Suprapubic skin (tissue), 4 donors: ENCODE results near the gene RPUSD3. TPM values are rescaled to one million over a fixed set of nuclear protein-coding genes. Genes with fewer than 3 reads are reported as not detected.

Source experiments
- DNase-seq, 2 donors: peaks; one replicate each; pipeline ENCODE4 v3.0.0-alpha.2; 2019; ENCODE audit warnings: low spot score in 2 of 2
- H3K27ac ChIP-seq: fragments of 200-600 bp; sonication (generic); one replicate; pipeline ENCODE4 v1.5.1; 2019
- H3K27me3 ChIP-seq: fragments of 200-600 bp; sonication (generic); one replicate; pipeline ENCODE4 v1.5.1; 2019
- H3K36me3 ChIP-seq: fragments of 200-600 bp; sonication (generic); one replicate; pipeline ENCODE4 v1.5.1; 2019
- H3K4me1 ChIP-seq: fragments of 200-600 bp; sonication (generic); one replicate; pipeline ENCODE4 v1.5.1; 2019
- H3K4me3 ChIP-seq: fragments of 200-600 bp; sonication (generic); one replicate; pipeline ENCODE4 v1.5.1; 2019; ENCODE audit warnings: mild to moderate bottlenecking
- H3K9me3 ChIP-seq: fragments of 200-600 bp; sonication (generic); one replicate; pipeline ENCODE4 v1.5.1; 2019
- CTCF ChIP-seq, 2 donors: fragments of 200-600 bp in 1 of 2; fragments of 450-650 bp in 1 of 2; sonication (generic) in 1 of 2; IDR thresholded peaks; one replicate each; pipeline ENCODE4 v1.5.1; 2016 to 2019; ENCODE audit warnings: antibody characterized with exemption in 2 of 2, mild to moderate bottlenecking in 1 of 2, moderate library complexity in 1 of 2
- EP300 ChIP-seq: sonication (generic); formaldehyde crosslinking; IDR thresholded peaks from one replicate; pipeline ENCODE4 v1.6.1; 2017; ENCODE audit warnings: antibody characterized with exemption
- POLR2A ChIP-seq, 2 donors: fragments of 450-650 bp; IDR thresholded peaks; one replicate each; pipeline ENCODE4 v1.6.1; 2017; ENCODE audit warnings: antibody characterized with exemption in 2 of 2, mild to moderate bottlenecking in 2 of 2, moderate library complexity in 2 of 2
- POLR2AphosphoS5 ChIP-seq, 3 donors: sonication (generic); formaldehyde crosslinking; IDR thresholded peaks; one replicate each; pipeline ENCODE4 v1.6.1; 2017; ENCODE audit warnings: antibody characterized with exemption in 3 of 3
- WGBS: methylation state at CpG from one replicate; pipeline ENCODE4 v1.1.5; 2018; 5-methylcytosine and 5-hydroxymethylcytosine counted together
- total RNA-seq, 4 donors: library from RNA; depleted of rRNA; stranded (reverse); fragments of >200 nt; gene quantifications; one replicate each; pipeline ENCODE4 v1.1.0, GENCODE V29; 2016

RPUSD3 gene
- total RNA-seq, 4 donors from 2014 or later: 34.8 to 46.5 (median 42.1) TPM

GRCh38 chr3:9800529-9800928 is 43.3 kb downstream of the RPUSD3 start:
- Histone ChIP-seq H3K27me3 (no peaks in the 10 kb centered on the region), H3K27ac (no peak overlapping the region), H3K4me3 (no peak overlapping the region), H3K9me3 (no peaks in the 10 kb centered on the region), H3K36me3 (peaks cover 82% of the 10 kb centered on the region), H3K4me1 (peaks cover 2% of the 10 kb centered on the region)
- TF ChIP-seq EP300: no peak
- peak in 1 of 2 donors; percentile 14 for TF ChIP-seq CTCF (IDR thresholded peaks at IDR 0.05)
- DNase-seq: no peak
- WGBS: 87% methylated on average over 5 of the region's 5 CpGs

- Histone ChIP-seq H3K36me3 (peaks cover 52% of the 10 kb centered on the region), H3K9me3 (no peaks in the 10 kb centered on the region), H3K27ac (no peak overlapping the region), H3K4me3 (no peak overlapping the region), H3K4me1 (peaks cover 23% of the 10 kb centered on the region), H3K27me3 (no peaks in the 10 kb centered on the region)
- no peak for TF ChIP-seq EP300
- TF ChIP-seq CTCF (IDR thresholded peaks at IDR 0.05): no peak
- TF ChIP-seq POLR2AphosphoS5 (IDR thresholded peaks at IDR 0.05): no peak
- no peak for TF ChIP-seq POLR2A (IDR thresholded peaks at IDR 0.05)
- no peak for DNase-seq
- WGBS: 93% methylated on average over 12 of the region's 12 CpGs
Measured at GRCh38 chr3:9797196-9797945, 46.4 kb downstream of the RPUSD3 start.

- no peak for DNase-seq
- Histone ChIP-seq H3K27ac (no peak overlapping the region), H3K4me3 (no peak overlapping the region), H3K9me3 (no peaks in the 10 kb centered on the region), H3K27me3 (no peaks in the 10 kb centered on the region), H3K36me3 (peaks cover 32% of the 10 kb centered on the region), H3K4me1 (peaks cover 28% of the 10 kb centered on the region)
- WGBS: 67% methylated on average over 5 of the region's 5 CpGs
- TF ChIP-seq POLR2AphosphoS5 (IDR thresholded peaks at IDR 0.05): no peak
- TF ChIP-seq POLR2A (IDR thresholded peaks at IDR 0.05): no peak
- TF ChIP-seq EP300: no peak
- no peak for TF ChIP-seq CTCF (IDR thresholded peaks at IDR 0.05)
Measured at GRCh38 chr3:9795207-9795606, 48.6 kb downstream of the RPUSD3 start.

GRCh38 chr3:9794400-9794799 is 49.4 kb downstream of the RPUSD3 start:
- DNase-seq: no peak
- Histone ChIP-seq H3K4me3 (no peak overlapping the region), H3K4me1 (peaks cover 28% of the 10 kb centered on the region), H3K27ac (no peak overlapping the region), H3K27me3 (no peaks in the 10 kb centered on the region), H3K9me3 (no peaks in the 10 kb centered on the region), H3K36me3 (peaks cover 30% of the 10 kb centered on the region)
- TF ChIP-seq EP300 (no peak), POLR2AphosphoS5 (IDR thresholded peaks at IDR 0.05) (no peak), CTCF (IDR thresholded peaks at IDR 0.05) (no peak), POLR2A (IDR thresholded peaks at IDR 0.05) (no peak)
- 93% methylated on average over 11 of the region's 11 CpGs for WGBS

GRCh38 chr3:9793161-9793781 is 50.5 kb downstream of the RPUSD3 start:
- TF ChIP-seq EP300 (no peak), POLR2A (IDR thresholded peaks at IDR 0.05) (no peak), POLR2AphosphoS5 (IDR thresholded peaks at IDR 0.05) (no peak), CTCF (IDR thresholded peaks at IDR 0.05) (no peak)
- H3K27me3 ChIP-seq: no peaks in the 10 kb centered on the region
- peaks cover 30% of the 10 kb centered on the region for H3K36me3 ChIP-seq
- peaks cover 28% of the 10 kb centered on the region for H3K4me1 ChIP-seq
- 3% methylated on average over 14 of the region's 23 CpGs for WGBS
- peak overlapping the region; percentile 85 for H3K4me3 ChIP-seq
- H3K27ac ChIP-seq: peak overlapping the region; percentile 93
- DNase-seq: no peak
- no peaks in the 10 kb centered on the region for H3K9me3 ChIP-seq
